GM18498 (cell line): ENCODE data around the gene MAD1L1.

ENCODE experiments used
- ATAC-seq: cut with Tn5 transposase; IDR thresholded peaks from one replicate; pipeline ENCODE4 v1.9.1; 2021; ENCODE audit warnings: mild to moderate bottlenecking, moderate library complexity; ENCODE audit not compliant: unreplicated experiment

Gene MAD1L1

DNA sequence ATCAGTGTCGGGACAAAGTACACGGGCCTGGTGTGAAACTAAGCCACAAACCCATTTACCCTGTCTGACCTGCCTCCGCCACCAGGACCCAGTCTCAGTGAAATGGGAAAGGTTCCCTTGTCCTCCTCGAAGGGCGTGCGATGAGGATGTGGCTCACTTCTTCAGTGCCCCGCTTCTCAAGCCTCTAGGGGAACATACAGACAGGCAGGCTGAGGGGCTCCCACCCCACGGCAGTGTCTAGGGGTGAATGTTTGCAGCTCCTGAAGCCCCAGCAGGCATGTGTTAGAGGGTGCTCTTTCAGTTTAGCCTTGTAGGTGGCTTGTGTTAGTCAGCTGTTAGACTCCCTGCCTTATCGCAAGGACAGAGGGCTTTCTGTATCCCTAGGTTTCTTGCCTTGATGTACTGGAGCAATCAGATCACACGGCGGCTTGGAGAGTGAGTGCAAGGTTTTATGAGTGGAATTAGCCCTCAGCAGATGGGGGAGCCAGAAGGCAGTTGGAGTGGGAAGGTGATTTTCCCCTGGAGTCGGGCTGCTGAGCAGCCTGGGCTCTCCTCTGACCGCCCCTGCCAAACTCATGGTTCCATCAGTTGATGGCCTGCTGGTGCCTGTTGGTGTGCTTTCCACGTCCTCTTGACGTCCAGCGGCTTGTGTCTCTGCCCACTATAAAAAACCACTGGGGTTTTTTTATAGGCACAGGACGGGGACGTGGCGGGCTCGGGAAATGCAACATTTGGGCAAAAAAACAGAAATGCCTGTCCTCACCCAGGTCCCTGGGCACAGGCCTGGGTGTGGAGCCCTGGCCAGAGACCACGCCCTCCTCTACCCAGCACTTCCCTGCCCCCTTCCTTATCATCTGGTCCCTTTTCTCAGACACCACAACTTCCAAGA lies 10.0 kb upstream of the MAD1L1 start:
- no peak for ATAC-seq

DNA sequence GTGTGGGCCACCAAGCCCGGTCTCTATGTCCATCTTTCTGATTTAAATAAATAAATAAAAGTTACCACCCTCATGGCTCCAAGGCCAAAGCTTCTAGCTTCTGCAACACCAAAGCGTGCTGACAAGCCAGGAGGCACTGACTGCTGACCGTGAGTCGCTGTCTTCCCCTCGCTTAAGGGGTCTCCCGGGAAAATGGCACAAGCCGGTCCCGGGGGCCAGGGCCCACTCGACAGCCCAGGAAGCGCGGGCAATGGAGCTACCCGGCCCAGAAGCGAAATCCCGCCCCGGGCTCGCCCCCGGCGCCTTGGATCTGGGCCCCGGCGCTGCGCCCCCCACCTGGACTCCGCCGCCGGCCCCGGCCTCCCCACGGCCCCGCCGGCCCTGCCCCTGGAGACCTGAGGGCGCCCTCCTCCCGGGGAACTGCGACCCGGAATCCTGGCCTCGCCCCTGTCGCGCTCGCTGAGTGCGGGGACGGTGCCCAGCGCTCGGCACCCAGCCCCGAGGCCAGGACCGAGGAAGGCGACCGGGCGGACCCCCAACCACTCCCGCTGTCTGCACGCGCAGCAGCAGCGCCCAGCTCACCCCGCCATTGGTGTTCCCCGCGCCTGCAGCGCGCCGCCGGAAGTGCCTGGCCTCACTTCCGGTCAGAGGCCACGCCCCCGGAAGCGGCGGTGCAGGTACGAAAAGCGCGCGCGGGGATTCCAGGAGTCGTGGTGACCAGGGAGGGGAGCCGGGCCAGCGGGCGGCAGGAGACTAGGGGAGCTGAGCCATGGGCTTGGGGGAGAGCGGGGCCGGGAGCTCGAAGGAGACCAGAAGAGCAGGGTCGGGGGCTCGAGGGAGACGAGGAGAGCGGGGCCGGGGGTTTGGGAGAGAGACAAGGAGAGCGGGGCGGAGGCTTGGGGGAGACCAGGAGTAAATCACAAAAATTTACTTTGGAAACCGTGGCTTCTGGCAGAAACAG lies 9.1 kb upstream of the MAD1L1 start, which contains the start of the genes MRM2 and NUDT1:
MRM2 (minus strand) TSS at position 626 of the 961 bp plus-strand sequence; CDS start at position 590, 36 bp downstream.
NUDT1 (plus strand) TSS at position 647 of the 961 bp plus-strand sequence. CDS start 2,349 bp downstream, outside the sequence.
- ATAC-seq, result peak; percentile 69

DNA sequence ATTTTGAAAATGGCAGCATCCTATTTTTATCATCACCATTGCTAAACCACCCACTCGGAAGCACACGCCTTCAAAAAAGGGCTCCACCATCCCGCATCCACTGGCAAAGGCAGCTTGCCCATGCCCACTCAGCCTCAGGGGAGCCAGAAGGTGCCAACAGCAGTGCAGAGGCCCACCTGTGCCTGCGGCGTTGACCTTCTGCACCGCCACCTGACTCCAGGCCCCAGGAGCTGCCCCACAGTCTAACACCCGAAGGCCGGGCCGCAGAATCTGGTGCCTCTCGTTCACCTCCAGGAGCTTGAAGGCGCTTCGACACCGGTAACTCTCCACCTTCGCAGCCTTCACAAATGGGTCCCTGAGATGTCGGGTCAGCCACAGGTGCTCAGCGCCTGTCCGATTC lies 6.5 kb upstream of the MAD1L1 start:
- ATAC-seq, result no peak

DNA sequence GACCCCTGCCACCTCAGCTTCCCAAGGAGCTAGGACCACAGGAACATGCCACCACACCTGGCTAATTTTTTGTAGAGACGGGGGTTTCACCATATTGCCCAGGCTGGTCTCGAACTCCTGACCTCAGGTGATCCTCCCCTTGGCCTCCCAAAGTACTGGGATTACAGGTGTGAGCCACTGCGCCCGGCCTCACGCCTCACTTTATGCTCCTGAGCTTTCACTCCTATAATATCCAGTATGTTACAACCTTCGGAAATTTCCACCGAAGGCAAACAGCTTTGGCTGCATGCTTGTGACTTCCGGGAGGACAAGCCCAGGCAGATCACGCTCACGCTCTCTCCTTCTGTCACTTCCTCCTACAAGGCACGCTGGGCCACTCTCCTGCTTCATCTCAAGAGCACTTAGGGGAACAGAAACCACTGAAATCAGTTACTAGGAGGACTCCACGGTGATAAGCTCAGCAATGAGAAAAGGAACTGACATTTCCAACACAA lies 4.4 kb upstream of the MAD1L1 start:
- peak; percentile 52 for ATAC-seq

DNA sequence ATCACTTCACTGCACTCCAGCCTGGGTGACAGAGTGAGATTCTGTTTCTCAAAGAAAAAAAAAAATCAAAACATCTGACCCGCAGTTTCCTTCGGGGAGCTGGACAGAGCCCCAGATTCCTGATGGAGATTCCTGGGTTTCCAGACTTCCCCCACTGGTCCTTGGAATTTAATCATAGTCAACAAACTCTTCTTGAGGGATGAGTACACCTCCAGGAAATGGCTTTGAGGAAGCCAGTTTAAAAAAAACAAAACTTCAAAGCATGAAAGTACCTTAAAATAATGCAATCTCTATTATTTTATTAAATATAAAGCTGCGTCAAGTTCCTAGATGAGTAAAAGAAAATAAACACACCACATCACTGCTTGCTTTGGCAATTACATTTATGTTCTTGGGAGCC lies 1.2 kb upstream of the MAD1L1 start:
- ATAC-seq, result no peak

DNA sequence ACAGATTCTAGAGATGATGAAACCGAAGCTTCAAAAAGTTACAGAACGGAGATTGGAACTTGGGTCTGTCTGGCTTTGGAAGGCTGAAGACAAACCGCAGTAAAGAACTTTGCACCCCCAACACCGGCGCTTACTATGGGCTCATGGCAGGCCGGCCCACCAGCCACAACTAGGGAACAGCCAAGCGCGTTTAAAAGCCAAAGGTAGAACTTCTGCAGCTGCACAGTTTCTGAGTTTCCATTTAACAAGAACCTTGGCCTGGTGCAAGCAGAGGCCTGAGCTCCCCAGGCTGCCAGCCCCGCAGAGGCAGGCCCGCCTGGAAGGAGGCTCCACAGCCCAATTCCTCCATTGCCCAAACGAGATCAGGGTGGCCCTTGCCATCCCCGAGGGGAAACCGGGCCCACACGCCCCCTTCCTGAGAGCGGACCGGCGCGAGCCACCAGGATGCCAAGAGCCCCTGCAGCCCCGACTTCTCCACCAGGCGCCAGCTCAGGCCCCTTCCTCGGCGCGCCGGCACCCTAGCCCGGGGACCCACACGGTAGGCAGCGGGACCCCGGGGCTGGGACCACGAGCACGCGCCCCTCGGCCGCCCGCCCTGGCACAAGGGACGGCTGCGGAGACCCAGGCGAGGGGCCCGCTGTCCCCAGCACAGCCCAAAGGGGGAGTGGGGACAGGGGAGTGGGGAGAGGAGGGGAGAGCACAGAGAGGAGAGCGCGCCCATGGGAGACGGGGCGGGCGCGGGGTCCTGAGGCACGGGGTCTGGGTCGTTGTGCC lies 566 bp downstream of the MAD1L1 start:
- ATAC-seq, result peak; percentile 39

DNA sequence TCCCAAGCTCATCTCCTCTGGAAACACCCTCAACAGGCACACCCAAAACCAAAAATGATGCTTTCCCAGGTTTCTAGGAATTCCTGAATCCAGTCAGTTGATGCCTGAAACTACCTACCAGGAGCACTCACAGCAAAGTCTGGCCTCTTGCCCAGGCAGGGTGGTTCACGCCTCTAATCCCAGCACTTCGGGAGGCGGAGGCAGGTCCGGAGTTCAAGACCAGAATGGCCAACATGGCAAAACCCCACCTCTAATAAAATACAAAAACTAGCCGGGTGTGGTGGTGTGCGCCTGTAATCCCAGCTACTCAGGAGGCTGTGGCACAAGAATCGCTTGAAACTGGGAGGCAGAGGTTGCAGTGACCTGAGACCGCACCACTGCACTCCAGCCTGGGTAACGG lies 1.9 kb downstream of the MAD1L1 start:
- ATAC-seq, result no peak

DNA sequence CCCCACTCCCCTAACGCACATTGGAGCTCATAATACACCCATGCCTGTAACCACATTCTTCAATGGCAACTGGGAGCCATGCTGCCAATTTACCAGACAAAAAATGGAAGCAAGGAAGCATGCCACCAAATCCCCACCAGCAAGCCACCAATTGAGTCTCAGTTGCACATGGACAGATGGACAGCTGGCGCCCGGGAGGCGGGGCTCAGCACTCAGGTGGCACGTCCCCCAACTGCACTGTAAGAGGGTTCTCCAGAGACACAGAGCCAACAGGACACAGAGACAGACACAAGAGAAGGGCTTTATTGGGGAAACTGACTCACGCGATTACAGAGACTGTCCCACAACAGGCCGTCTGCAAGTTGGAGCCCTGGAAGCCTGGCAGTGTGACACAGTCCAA lies 2.5 kb downstream of the MAD1L1 start:
- no peak for ATAC-seq

DNA sequence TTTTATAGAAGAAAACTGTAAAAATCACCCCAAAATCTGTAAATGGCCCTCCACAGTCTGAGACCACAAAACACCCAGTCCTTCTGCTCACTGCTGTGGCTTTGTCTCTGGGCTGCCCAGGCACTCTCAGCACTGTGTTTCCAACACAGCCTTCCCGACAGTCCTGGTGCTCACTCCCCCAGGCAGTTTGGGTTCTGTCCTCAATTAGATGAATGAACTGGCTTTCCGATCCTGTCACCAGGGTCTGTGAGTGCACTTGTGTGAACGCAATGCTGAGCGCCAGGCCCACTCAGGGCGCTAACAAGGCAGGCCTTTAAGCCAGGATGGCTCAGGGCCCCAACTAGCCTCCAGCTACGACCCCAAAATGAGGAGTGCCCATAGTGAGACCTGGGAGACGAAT lies 3.3 kb downstream of the MAD1L1 start:
- ATAC-seq, result no peak

DNA sequence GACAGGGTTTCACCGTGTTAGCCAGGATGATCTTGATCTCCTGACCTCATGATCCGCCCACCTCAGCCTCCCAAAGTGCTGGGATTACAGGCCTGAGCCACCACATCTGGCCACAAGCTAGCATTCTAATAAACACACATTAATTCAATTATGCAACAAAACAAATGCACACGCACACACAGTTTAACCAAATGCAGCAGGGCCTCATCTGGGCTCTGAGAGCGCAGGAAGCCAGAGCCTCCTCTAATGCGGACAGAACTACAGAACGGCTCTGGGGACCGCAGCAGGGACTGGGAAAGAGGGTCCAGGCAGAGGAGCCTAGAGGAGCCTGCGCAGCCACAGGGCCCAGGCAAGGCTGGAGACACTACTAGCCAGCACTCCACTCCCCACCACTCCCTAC lies 3.8 kb downstream of the MAD1L1 start:
- no peak for ATAC-seq

DNA sequence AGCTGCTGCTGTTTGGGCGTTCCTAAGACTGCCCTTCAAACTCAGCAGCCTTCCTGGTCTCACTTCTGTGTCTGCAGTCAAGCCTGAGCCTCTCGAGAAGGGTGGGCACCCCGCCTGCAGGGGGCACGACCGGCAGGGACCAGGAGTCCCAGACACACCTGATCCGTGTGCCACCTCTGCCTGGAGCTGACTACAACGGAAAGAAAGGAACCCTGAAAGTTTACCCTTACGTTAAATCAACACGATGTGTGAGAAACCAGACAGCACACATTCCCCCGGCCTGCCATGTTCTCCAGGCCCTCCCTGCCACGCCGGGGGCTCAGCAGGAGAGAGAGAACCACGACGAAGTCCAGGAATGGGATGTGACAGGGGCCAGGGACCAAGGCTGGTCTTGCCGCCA lies 5.0 kb downstream of the MAD1L1 start:
- no peak for ATAC-seq

DNA sequence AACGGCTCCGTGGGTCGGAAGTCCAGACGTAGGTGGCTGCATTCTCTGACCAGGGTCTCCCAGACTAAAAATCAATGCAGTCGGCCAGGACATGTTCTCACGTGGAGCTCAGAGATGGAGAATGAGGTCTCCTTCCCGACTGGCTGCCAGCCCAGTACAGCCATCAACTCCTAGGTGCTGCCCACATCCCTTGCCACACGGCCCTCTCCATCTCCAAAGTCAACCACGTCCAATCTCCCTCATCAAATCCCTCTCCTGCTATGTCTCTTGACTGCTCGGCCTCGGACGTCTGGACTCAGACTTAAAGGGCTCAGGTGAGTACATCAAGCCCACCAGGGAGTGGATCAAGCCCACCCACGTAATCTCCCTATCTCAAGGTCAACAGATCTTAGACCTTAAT lies 6.9 kb downstream of the MAD1L1 start:
- ATAC-seq, result no peak

DNA sequence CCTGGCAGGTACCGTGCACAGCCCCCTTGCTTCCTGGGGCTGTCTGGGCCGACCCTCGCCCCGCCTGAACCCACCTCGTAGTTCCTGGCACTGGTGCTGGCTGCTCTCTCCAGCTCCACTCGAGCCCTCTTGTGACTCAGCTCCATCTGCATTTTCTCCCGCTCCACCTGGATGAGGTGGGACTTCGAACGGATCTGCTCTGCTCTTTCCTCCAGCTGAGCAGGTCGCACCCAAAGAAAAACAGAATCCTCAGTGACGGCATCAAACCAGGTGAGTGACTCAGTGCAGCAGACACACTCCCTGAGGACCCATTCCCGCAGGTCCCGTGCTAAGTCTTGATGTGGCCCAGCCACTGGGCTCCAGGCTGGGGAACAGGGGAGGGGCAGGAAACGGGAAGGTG lies 7.4 kb downstream of the MAD1L1 start:
- ATAC-seq, result no peak

DNA sequence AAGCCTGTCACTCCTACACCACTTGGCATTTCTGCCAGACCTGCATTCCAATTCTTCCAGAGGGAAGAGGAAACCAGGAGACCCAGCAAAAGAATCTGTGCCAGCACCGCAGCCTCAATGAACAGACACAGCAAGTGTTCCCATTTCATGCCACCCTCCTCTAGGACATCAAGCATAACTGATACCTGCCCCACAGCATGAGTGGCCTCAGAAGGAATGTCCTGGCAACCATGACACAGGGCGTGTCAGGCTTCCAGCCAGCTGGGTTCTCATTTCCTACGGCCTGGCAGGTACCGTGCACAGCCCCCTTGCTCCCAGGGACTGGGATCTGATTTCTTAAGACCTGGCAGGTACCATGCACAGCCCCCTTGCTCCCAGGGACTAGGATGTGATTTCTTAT lies 7.8 kb downstream of the MAD1L1 start:
- ATAC-seq, result no peak

DNA sequence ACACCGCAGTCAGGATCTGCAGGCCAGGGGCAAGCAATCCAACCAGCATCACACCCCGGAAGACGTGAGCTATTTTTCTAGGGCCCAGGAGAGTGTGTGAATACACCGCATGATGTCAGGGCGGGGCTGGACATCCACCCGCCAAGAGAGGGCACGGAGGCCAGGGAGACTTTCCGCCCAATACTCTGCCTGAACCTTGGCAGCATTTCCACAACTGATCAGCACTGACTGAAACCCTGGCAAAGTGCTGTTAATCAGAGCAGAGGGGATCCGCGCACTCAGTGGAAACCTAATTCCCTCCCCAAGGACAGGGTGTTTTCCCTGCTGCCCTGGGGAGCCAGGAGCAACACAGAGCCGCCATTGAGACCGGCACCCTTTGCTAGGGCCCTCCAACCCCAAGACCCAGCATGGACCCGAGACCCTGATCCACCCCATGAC lies 8.2 kb downstream of the MAD1L1 start:
- ATAC-seq, result no peak

DNA sequence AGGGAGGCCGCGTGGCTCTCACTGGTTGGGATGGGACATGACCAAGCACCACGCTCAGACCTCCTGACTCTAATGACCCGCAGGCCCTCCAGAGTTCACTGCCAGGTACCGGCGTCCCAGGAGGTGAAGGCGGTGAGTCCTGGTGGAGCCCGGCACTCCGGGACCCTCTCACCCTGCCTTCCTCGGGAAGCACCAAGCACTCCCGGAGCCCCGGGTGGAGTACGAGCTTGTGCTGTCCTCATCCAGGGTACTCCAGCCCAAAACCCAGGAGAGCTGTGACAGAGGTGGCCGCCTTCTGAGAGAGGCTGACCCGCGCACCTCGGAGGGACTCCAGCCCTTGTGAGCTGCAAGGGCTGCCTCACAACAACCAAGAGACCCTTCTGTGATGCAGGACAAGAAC lies 9.4 kb downstream of the MAD1L1 start:
- ATAC-seq, result no peak

DNA sequence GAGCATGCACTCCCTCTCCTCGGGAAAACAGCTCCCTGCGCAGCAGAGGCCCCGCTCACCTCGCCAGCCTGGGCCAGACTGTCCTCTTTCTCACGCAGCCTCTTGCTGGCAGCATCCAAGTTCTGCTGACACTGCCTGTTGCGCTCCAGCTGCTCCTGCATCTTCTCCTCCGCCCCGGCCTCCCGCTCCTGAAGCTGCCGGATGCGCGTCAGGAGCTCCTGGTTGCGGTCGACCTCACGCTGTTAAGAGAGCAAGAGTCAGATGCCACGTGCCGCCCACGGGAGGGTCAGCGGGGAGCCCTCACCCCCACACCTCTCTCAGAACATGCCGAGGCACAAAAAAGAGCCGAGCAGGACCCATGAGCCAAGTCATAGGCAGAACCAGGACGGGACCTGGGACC lies 10.2 kb downstream of the MAD1L1 start:
- no peak for ATAC-seq

DNA sequence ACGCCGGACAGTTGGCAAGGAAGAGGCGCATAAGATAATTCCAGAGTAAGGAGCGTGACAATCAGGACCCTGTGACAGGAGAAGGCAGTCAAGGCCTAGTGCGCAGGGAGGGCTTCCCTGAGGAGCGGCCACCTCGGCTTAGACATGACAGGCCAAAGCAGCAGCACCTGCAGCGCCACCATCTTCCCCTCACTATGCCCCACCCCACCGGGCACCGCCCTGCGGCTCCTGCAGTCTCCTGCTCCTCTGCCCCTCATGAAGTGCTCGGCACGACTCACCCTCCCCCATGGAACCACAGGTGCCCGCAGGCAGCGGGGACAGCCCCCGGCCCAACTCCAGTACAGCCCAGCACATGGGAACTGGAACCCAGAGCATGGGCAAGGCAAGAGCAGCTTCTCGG lies 11.8 kb downstream of the MAD1L1 start:
- no peak for ATAC-seq

DNA sequence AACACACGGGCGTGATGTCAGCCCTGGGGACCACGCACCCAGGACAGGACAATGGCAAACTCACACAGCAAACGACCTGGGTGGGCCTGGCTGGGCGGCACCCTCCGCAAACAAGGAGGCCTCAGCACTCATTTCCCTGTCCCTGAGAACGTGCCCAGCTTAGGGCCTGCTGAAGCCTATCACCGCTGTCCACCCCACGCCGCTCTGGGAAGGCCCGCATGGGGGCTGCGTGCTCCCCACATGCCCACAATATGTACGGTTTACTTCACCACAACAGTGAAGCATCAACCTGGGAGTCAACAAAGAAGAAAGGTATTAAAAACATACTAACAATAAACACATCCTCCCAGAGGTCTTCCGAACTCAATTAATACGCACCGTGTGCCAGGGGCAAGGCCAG lies 12.2 kb downstream of the MAD1L1 start:
- no peak for ATAC-seq

DNA sequence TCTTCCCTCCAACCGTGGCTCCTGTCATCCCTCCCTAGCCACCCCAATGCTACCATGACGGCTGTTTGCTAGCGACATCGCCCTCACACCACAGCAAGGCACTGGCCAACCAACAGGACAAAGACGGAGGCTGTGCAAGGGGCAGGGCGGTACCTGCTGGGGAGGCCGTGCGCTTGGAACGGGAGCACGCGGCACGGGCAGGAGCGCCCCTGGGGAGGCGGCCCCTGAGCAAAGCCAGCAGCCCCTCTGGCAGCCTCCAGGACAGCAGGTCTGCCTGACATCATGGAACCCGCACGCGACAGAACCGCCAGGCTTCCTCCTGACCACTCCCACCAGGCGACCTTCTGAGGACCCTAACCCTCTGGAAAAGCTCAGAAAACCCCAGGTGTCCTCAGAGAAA lies 12.7 kb downstream of the MAD1L1 start:
- no peak for ATAC-seq

DNA sequence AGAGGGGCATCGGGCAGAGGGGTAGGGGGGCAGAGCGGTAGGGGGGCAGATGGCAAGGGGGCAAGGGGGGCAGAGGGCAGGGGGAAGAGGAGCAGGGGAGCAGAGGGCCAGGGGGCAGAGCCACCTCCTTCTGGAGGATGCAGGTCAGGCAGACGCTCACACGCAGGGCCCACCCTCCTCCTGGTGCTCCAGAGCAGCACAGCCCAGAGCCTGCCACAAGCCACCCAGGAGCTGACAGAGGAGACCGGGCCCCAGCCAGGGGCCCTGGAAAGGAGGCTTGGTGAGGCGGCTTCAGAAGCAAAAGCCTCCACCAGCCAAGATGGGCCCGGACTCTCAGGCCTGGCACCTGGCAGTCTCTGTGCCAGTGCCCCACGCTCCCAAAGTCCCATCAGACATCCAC lies 13.1 kb downstream of the MAD1L1 start:
- ATAC-seq, result no peak
